GM12801 (cell line): ENCODE results near the gene ERG28.

Experiments used
- CTCF ChIP-seq: IDR thresholded peaks from one replicate; pipeline ENCODE4 v1.5.1; 2011; ENCODE audit warnings: control low read depth; ENCODE audit not compliant: insufficient read length; ENCODE audit errors: extremely low read depth

The ERG28 gene

GRCh38 chr14:75673345-75674035, 12.8 kb upstream of the ERG28 start:
- no peak for TF ChIP-seq CTCF

GRCh38 chr14:75672605-75673192, 12.0 kb upstream of the ERG28 start:
- TF ChIP-seq CTCF: no peak

GRCh38 chr14:75667099-75667765, 6.6 kb upstream of the ERG28 start:
- TF ChIP-seq CTCF: no peak

- TF ChIP-seq CTCF: no peak
Measured at GRCh38 chr14:75662966-75663365, 2.3 kb upstream of the ERG28 start.

GRCh38 chr14:75661499-75661814, 781 bp upstream of the ERG28 start:
- no peak for TF ChIP-seq CTCF

- TF ChIP-seq CTCF: no peak
Measured at GRCh38 chr14:75660238-75660629, 442 bp downstream of the ERG28 start.

GRCh38 chr14:75658957-75659356, 1.7 kb downstream of the ERG28 start:
- TF ChIP-seq CTCF: no peak
